Stimulated activated CD8-positive, alpha-beta memory T cell treated with anti-CD3 and anti-CD28 coated beads, Interleukin-7, amount 100 ng/mL, for 1 hour (primary cell): ENCODE measurements around the gene RECQL5.

Experiments
- DNase-seq, 2 donors: peaks; one replicate each; pipeline ENCODE4 v3.0.0-alpha.2; 2020; ENCODE audit warnings: low read depth in 2 of 2

Gene RECQL5

GRCh38 chr17:75633486-75634375, 33.2 kb downstream of the RECQL5 start:
- DNase-seq: peak in 1 of 2 donors; percentile 25

- peak; percentile 63 to 76 for DNase-seq
Observed at GRCh38 chr17:75632863-75633485, 34.0 kb downstream of the RECQL5 start, which contains the start of gene SMIM5. Gene SMIM5 (plus strand): TSS chr17:75633434. CDS start chr17:75640202, 6,768 bp downstream.

- DNase-seq: no peak
Observed at GRCh38 chr17:75632428-75632827, 34.5 kb downstream of the RECQL5 start.

GRCh38 chr17:75631353-75631752, 35.6 kb downstream of the RECQL5 start:
- DNase-seq: no peak

- no peak for DNase-seq
Observed at GRCh38 chr17:75630071-75630917, 36.7 kb downstream of the RECQL5 start.

GRCh38 chr17:75629157-75629556, 37.8 kb downstream of the RECQL5 start:
- DNase-seq: no peak

- no peak for DNase-seq
Observed at GRCh38 chr17:75628425-75628824, 38.5 kb downstream of the RECQL5 start.

GRCh38 chr17:75627094-75627493, 39.9 kb downstream of the RECQL5 start:
- no peak for DNase-seq

- DNase-seq: no peak
Observed at GRCh38 chr17:75626496-75627038, 40.4 kb downstream of the RECQL5 start.

- DNase-seq: no peak
Observed at GRCh38 chr17:75625813-75626486, 41.0 kb downstream of the RECQL5 start.

- no peak for DNase-seq
Observed at GRCh38 chr17:75624714-75625345, 42.1 kb downstream of the RECQL5 start.

GRCh38 chr17:75624021-75624420, 42.9 kb downstream of the RECQL5 start:
- no peak for DNase-seq

- DNase-seq: no peak
Observed at GRCh38 chr17:75623386-75623785, 43.6 kb downstream of the RECQL5 start.

GRCh38 chr17:75622771-75623273, 44.1 kb downstream of the RECQL5 start:
- DNase-seq: no peak

GRCh38 chr17:75622076-75622475, 44.9 kb downstream of the RECQL5 start:
- DNase-seq: no peak

- no peak for DNase-seq
Observed at GRCh38 chr17:75621489-75621888, 45.5 kb downstream of the RECQL5 start.

- no peak for DNase-seq
Observed at GRCh38 chr17:75619506-75620431, 47.2 kb downstream of the RECQL5 start.

- no peak for DNase-seq
Observed at GRCh38 chr17:75617675-75618074, 49.3 kb downstream of the RECQL5 start.

GRCh38 chr17:75617218-75617617, 49.7 kb downstream of the RECQL5 start:
- DNase-seq: no peak
